ENCODE results near the gene ADAT3. TPM values are rescaled to one million over a fixed set of nuclear protein-coding genes. Genes with fewer than 3 reads are reported as not detected.
"Not testable (repeated sequence)": the region's sequence is repeated elsewhere in the genome, so short reads cannot be mapped to it uniquely, and the experiment has no call there.

Gene ADAT3
- total RNA-seq, 2 donors from 2014 or later, result 9.9 to 13.8 TPM

DNA sequence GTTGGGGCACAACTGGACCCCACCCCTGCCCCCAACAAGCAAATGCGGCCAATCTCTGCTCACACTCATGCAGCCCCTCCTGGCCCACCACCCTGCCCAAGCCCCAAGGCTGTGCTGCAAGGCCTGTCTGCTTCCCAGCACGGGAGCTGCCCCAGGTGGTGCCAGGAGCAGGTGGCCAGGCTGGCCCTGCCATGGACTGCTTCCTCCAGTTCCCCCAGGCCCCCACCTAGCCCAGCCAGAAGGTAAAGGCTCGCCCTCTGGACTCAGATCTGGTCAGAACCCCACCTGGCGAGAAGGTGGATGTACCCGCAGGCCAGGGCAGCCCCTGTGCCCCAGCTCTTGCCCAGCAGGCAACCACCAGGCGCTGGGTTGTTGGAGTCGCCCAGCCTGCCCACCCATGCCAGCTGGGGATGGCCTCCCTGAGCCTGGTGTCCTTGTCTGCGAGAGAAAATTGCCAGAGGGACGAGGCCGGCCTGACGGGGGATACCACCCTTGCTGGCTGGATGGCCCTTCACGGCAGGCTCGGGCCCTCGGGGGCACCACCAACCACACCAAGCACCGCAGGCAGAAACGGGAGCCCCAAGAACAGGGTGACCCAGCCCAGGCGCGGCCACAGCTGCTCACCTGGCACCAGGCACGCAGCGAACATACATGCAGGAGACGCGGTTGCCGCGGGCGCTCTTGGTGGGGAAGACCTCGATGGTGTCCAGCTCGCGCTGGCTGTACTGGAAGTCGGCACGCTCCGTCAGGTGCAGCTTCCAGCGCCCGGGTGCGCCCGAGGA, 24.4 kb upstream of the ADAT3 start:
- H3K27ac Mint-ChIP-seq, result no peak overlapping the region
- H3K9me3 ChIP-seq (ENCODE audit: control insufficient read depth, low read length), result no peaks in the 10 kb centered on the region
- no peak overlapping the region for H3K9ac ChIP-seq (ENCODE audit: extremely low read depth, low read length, poor library complexity, severe bottlenecking)
- peaks cover 20% of the 10 kb centered on the region for H3K4me1 Mint-ChIP-seq
- no peak for DNase-seq
- H3K36me3 ChIP-seq (ENCODE audit: control insufficient read depth, insufficient read depth, low read length), result no peaks in the 10 kb centered on the region
- no peak overlapping the region for H3K27ac ChIP-seq (ENCODE audit: low read depth, low read length)
- 95% methylated on average over 10 to 27 of the region's 35 CpGs for WGBS, 2 experiments (ENCODE audit: insufficient coverage in 1 of 2, insufficient read length in 1 of 2)
- H3K36me3 Mint-ChIP-seq (ENCODE audit: low read depth), result peaks cover 1% of the 10 kb centered on the region
- no peak overlapping the region for H3K4me3 ChIP-seq (ENCODE audit: low read length)
- H3K9me3 Mint-ChIP-seq, result no peaks in the 10 kb centered on the region
- TF ChIP-seq, protein P1, sequence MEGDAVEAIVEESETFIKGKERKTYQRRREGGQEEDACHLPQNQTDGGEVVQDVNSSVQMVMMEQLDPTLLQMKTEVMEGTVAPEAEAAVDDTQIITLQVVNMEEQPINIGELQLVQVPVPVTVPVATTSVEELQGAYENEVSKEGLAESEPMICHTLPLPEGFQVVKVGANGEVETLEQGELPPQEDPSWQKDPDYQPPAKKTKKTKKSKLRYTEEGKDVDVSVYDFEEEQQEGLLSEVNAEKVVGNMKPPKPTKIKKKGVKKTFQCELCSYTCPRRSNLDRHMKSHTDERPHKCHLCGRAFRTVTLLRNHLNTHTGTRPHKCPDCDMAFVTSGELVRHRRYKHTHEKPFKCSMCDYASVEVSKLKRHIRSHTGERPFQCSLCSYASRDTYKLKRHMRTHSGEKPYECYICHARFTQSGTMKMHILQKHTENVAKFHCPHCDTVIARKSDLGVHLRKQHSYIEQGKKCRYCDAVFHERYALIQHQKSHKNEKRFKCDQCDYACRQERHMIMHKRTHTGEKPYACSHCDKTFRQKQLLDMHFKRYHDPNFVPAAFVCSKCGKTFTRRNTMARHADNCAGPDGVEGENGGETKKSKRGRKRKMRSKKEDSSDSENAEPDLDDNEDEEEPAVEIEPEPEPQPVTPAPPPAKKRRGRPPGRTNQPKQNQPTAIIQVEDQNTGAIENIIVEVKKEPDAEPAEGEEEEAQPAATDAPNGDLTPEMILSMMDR (conservative IDR thresholded peaks at IDR 0.05), result no peak
- H3K4me3 Mint-ChIP-seq, result no peak overlapping the region
- peaks cover 3% of the 10 kb centered on the region for H3K27me3 Mint-ChIP-seq (ENCODE audit: insufficient read depth)
- H3K4me1 ChIP-seq (ENCODE audit: control insufficient read depth, insufficient read depth, low read length), result peaks cover 16% of the 10 kb centered on the region
- H3K27me3 ChIP-seq (ENCODE audit: control insufficient read depth, insufficient read depth, low read length, poor library complexity, severe bottlenecking), result no peaks in the 10 kb centered on the region

GRCh38 chr19:1881393-1882088, 23.7 kb upstream of the ADAT3 start:
- H3K9me3 ChIP-seq (ENCODE audit: control insufficient read depth, low read length); H3K36me3 Mint-ChIP-seq (ENCODE audit: low read depth); H3K27ac Mint-ChIP-seq; DNase-seq; H3K4me3 Mint-ChIP-seq; H3K4me3 ChIP-seq (ENCODE audit: low read length); H3K27ac ChIP-seq (ENCODE audit: low read depth, low read length); H3K27me3 Mint-ChIP-seq (ENCODE audit: insufficient read depth); H3K36me3 ChIP-seq (ENCODE audit: control insufficient read depth, insufficient read depth, low read length); H3K9me3 Mint-ChIP-seq; H3K27me3 ChIP-seq (ENCODE audit: control insufficient read depth, insufficient read depth, low read length, poor library complexity, severe bottlenecking); H3K9ac ChIP-seq (ENCODE audit: extremely low read depth, low read length, poor library complexity, severe bottlenecking): not testable (repeated sequence)
- peaks cover 20% of the 10 kb centered on the region for H3K4me1 Mint-ChIP-seq
- peaks cover 16% of the 10 kb centered on the region for H3K4me1 ChIP-seq (ENCODE audit: control insufficient read depth, insufficient read depth, low read length)
- 92 to 98% methylated on average over 10 to 34 of the region's 44 CpGs for WGBS, 2 experiments (ENCODE audit: insufficient coverage in 1 of 2, insufficient read length in 1 of 2)

DNA sequence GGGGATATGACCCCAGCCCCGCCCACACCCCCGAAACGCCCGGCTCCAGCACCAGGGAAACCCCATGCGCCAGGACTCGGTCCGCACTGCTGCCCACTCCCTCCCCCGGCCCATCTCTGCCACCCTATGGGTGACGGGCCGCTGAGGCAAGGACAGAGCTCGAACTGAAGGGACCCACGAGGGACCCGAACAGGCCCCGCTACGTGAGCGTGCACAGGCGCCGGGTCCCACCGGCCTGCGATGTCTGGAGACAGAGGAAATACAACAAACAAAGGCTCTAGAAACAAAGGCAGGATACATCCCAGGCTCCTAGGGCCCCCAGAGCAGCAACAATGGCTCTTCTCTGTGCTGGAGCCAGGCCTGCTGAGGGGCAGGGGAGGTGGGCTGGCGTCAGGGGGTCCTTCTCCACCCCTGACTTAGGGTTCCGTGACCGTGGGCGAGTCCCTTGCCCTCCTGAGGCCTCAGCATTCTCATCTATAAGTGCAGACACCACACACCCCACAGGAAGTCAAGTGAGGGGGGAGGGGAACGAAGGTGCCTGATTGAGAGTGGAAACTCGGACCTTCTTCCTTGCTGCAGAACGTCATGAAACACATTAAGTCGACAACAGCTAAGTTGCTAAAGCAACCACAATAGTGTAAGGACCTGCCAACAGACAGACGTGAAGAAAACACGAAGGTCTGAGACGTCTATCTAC, 23.0 kb upstream of the ADAT3 start:
- no peak overlapping the region for H3K9ac ChIP-seq (ENCODE audit: extremely low read depth, low read length, poor library complexity, severe bottlenecking)

More for the DNA sequence above, 23.0 kb upstream of the ADAT3 start:
- H3K4me3 ChIP-seq (ENCODE audit: low read length), result no peak overlapping the region
- H3K27ac ChIP-seq (ENCODE audit: low read depth, low read length), result peak overlapping the region; percentile 53
- no peak for DNase-seq
- peak overlapping the region; percentile 92 for H3K4me3 Mint-ChIP-seq
- H3K27me3 ChIP-seq (ENCODE audit: control insufficient read depth, insufficient read depth, low read length, poor library complexity, severe bottlenecking), result no peaks in the 10 kb centered on the region
- peaks cover 23% of the 10 kb centered on the region for H3K4me1 Mint-ChIP-seq
- H3K9me3 ChIP-seq (ENCODE audit: control insufficient read depth, low read length), result no peaks in the 10 kb centered on the region
- peaks cover 1% of the 10 kb centered on the region for H3K36me3 Mint-ChIP-seq (ENCODE audit: low read depth)
- peaks cover 16% of the 10 kb centered on the region for H3K4me1 ChIP-seq (ENCODE audit: control insufficient read depth, insufficient read depth, low read length)
- 84 to 89% methylated on average over 17 to 28 of the region's 31 CpGs for WGBS, 2 experiments (ENCODE audit: insufficient coverage in 1 of 2, insufficient read length in 1 of 2)
- peak overlapping the region; percentile 36 for H3K27ac Mint-ChIP-seq
- H3K36me3 ChIP-seq (ENCODE audit: control insufficient read depth, insufficient read depth, low read length), result no peaks in the 10 kb centered on the region
- H3K9me3 Mint-ChIP-seq, result no peaks in the 10 kb centered on the region
- peaks cover 3% of the 10 kb centered on the region for H3K27me3 Mint-ChIP-seq (ENCODE audit: insufficient read depth)
- TF ChIP-seq, protein P1 (conservative IDR thresholded peaks at IDR 0.05), result no peak

All from endodermal cell (in vitro differentiated cells).